ENCODE data around the gene EMC6.
A peak's percentile ranks its signal among the peaks of the same experiment; 100 is the strongest.

EMC6 gene

DNA sequence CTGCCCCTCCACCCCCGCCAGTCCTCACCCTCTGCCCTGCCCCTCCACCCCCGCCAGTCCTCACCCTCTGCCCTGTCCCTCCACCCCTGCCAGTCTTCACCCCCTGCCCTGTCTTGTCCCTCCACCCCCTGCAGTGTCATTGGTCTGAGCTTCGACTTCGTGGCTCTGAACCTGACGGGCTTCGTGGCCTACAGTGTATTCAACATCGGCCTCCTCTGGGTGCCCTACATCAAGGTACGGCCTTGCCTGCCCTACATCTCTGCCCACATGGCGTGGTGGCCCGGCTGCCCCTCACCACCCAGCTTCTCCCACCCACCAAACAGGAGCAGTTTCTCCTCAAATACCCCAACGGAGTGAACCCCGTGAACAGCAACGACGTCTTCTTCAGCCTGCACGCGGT is 12.3 kb upstream of the EMC6 start:
- DNase-seq (ENCODE audit: low spot score) = no peak

DNA sequence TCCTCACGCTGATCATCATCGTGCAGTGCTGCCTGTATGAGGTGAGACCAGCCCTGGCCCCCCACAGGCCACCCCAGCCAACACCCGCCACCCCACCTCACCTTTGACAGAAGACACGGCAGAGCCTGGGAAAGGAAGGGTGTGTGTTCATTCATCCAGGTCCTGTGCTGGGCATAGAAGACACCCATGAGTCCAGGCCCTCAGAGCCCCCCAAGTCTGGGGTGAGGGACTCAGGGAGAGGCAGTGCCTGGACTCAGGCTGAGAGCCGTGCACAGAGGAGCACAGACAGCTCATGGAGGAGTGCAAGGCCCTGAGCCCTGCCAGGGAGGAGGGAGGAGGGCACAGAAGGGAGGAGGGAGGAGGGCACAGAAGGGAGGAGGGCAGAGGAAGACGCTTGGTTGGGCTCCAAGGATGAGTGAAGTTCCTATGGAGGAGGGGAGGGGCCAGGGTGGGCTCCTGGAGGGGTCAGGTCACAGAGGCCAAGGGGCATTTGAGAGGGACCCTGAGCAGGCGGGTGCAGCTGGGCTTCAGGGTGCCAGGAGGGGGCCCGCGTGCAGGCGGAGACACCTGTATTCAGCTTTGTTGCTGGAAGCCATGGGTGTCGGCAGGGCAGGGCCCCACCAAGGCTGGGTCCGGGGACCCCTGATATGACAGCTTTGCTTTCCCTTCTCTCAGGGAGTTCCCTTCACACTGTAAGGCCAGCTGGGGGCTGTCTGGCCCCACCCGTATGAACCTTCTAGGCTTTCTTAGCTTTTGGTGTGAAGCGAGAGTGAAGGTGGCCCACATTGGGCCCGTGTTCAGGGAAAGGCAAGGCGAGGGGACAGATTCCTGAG is 11.6 kb upstream of the EMC6 start:
- DNase-seq (ENCODE audit: low spot score) = no peak

DNA sequence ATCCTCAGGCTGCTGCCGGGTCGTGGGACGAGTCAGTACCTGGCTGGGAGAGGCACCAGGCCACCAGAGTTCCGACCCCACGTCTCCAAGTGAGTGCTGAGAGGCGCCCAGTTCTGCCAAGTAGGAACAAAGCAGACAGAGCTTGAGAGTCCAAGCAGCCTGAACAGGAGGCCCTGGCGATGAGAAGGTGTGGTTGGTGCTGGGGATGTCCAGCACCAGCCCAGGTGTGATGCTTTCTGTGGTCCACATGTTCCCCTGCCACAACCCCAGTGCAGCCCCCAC is 11.1 kb upstream of the EMC6 start:
- no peak for DNase-seq (ENCODE audit: low spot score)

DNA sequence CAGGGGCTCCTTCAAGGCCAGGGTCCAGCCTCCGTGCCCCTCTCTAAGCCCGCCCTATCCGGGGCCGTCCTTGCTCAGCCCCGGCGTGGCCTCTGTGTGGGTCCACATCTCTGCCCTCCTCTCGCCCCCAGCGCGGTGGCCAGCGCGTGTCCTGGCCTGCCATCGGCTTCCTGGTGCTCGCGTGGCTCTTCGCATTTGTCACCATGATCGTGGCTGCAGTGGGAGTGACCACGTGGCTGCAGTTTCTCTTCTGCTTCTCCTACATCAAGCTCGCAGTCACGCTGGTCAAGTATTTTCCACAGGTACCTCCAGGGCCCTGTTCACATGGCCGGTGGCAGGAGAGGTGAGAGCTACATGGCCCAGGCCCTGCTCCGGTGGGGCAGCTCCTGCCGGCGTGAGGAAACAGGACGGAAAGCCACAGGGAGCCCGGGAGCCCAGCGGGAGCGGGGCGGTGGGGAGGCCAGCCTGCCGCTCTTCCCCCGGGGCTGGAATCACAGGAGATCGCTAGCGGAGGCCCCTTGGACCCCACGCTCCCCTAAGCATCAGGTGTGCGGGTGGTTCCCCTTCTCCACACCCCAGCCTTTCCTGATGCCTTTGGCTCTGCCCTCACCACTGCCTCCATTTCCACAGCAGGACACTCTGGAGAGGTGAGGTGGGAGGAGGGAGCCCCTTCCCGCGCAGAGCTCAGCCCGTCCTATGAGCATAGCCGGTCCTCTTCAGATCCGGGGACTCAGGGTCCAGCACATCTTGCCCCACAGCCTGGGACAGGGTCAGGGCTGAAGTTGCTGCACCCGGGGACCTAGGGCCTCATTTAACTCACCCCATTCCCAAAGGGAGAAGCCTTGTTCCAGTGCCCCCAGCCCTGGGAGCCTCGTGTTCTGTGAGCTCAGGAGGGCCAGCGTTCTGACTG is 10.5 kb upstream of the EMC6 start:
- no peak for DNase-seq (ENCODE audit: low spot score)

DNA sequence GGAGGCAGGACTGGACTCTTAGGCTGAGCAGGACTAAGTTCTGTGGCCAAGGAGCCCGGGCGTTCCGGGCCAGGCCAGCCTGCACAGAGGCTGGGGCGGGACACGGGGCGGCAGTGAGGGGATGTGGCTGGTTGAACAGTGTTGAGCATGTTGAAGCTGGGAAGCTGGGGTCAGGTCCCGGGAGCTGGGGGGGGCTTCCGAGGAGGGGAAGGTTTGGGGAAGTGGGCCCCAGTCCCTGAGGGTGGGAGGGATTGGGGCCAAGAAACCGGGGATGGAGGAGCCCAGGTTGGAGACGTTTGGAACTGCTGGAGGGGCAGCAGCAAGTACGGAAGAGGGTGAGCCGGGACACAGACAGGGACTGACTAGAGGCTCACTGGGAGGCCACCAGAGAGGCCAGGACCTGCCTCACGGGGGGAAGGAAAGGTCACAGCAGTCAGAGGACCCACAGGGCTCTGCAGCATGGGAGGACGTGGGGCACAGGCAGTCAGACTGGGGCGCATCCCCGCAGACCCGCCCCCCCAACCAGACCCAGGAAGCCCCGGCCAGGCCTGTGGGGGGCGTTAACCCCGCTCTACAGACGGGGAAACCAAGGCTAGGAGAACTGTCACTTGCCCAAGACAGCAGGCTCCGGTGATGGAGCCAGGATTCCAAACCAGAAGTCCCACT is 9.7 kb upstream of the EMC6 start:
- DNase-seq (ENCODE audit: low spot score) = no peak

DNA sequence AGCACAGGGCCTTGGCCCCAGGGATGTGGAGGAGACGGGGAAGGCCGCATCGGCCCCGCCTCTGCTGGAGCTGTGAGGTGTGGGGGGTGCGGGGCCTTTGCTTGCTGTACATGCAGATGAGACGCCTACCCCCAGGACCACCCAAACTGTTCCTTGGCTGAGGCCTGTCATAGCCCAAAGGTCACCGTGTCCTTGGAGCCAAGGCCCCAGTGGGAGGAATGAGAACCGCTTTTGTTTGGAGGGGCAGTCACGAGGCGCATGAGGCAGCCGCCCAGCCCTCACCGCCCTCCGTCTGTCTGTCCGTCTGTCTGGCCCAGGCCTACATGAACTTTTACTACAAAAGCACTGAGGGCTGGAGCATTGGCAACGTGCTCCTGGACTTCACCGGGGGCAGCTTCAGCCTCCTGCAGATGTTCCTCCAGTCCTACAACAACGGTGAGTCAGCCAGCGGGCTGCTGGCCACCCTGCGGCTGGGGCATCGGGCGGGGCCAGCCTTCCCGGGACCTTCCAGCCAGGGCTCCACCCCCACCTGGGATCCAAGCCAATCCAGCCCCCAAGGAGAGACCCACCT is 9.0 kb upstream of the EMC6 start:
- DNase-seq (ENCODE audit: low spot score) = peak; percentile 81

DNA sequence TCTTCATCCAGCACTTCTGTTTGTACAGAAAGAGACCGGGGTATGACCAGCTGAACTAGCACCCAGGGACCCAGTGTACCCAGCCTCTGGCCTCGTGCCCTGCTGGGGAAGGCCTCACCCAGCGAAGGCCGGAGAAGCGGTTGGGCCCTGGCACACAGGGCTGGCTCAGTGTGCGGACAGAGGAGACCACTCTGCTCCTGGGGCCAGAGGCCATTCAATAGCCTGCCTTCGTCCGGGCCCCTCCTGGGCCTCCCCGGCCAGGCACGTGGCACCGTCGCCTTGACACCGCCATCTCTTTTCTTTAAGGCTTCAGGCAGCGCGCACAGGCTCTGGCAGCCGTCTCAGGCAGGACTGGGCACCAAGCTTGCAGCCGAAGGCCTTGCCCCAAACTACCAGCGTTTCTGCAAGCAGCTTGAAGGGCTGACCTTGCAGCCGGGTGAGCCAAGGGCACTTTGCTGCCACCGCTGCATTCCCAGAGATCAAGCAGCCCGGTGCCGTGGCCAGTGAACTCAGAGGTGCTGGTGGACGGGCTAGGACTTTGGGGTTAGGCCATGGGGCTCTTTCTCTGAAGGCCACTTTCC is 8.2 kb upstream of the EMC6 start:
- no peak for DNase-seq (ENCODE audit: low spot score)

DNA sequence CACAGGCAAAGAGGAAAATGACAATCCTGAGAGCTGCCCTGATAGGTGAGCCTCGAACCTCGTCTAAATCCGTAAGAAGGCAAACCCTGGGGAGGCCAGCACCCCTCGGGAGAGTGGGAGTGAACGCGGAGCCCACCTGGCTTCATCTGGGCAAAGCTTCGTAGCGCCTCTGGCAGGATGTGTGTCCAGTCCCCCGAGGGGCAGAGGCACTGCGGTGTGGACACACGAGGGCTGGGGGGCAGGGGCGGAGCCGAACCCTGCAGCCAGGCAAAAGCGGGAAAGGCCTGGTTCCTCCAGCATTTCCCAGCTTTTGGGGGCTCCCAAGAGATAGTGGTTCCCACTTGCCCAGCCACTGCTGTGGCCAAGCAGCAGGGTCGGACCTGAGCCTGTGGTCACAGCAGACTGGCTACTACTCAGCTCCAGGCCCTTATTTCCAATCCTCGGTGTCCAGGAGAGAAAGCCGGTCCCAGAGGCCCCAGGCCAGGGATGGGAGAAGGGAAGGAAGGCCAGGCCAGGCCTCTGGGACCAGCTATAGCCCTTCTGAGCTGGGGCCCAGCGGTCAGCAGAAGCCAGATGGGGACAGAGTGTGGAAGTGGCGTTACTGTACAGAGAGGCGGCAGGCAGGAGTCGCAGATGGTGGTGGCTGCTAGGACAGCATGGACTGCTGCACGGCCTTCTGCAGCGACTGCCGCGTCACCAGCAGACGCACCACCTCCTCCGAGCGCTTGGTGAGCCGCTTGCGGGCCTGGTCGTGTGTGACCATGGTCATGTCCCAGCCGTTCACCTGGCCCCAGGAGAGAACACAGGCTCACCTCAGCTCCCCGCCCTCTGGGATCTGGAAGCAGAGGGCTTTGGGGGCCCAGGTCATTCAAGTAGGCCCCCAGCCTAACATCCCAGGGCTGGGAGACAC is 5.3 kb upstream of the EMC6 start:
- DNase-seq (ENCODE audit: low spot score) = no peak

DNA sequence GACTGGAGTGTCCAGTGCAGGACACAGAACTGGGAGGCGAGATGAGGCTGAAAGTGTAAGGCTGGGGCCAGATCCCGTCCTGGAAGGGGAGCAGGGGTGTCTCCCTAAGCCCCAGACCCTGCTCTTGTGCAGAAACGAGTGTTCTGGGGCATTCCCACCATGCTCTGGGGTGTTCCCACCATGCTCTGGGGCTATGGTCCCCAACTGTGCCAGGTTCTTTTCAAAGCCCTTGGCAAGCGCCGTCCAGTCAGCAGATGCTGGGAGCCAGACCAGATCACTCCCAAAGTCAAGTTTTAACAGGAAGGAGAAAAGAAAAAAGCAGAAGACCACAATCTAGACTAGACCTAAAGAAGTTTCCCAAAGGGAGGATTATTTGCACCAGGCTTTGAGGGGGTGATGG is 2.8 kb upstream of the EMC6 start:
- DNase-seq (ENCODE audit: low spot score) = no peak

DNA sequence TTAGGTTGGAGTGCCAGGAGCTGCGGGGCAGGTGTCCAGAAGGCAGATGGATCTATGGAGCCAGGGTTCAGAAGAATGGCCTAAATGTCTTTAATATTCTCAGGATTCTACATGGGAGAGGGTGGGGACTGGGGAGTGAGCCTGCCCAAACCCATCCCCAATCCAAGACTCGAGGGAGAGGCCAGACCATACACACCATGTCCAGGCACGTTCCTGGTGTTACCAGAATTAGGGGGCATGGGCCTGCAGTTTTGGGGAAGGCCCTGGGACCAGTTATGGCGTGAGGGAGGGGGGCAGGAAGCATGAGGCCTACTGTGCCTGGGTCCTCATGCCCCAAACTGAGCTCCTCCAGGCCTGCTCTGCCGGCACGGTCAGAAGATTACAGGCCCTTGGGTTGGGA is 2.1 kb upstream of the EMC6 start:
- no peak for DNase-seq (ENCODE audit: low spot score)

DNA sequence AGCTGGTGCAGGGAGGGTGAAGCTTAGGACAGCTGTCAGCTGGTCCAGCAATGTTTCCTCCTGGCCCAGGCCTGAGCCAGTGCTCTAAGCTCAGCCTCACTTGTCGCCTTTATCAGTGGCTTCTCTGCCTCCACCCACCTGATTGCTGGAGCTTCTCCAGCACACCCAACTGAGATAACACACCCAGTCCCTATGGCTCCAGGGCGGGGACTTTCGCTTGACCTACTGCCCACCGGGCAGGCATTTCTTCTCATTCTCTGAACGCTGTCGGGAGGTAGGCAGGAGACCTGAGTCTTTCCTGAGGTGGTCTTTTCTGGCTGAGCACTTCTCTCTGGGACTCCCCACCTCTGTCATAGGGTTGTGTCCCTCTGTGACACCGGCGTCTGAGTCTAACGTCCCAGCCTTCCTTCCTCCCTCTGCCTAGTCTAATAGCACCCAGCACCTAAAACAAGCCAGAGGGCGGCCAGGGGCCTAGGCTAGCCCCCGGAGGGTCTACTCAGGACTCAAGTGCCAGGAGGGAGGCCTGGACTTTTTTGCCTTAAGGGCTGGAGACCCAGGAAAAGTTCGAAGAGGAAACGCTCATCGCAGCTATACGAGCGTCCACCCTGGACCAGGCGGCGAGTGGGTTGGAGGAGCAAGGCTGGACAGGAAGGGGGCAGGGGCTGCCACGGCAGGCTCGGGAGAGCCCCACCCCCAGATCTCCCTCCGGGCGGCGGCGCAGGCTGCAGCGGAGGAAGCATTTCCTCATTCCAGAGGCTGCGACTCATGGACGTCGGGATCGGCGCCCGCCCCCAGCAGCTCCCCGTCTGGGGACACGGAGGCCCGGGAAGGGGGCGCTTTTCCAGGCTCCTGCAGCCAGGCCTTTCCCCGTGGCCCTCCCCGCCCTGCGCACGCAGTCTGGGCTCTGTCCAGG is 990 bp upstream of the EMC6 start:
- DNase-seq (ENCODE audit: low spot score) = peak; percentile 73

DNA sequence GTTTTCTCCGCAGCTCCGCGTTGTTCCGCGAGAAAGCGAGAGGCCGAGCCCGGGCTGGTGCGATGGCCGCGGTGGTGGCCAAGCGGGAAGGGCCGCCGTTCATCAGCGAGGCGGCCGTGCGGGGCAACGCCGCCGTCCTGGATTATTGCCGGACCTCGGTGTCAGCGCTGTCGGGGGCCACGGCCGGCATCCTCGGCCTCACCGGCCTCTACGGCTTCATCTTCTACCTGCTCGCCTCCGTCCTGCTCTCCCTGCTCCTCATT is 404 bp downstream of the EMC6 start:
- DNase-seq (ENCODE audit: low spot score) = no peak

DNA sequence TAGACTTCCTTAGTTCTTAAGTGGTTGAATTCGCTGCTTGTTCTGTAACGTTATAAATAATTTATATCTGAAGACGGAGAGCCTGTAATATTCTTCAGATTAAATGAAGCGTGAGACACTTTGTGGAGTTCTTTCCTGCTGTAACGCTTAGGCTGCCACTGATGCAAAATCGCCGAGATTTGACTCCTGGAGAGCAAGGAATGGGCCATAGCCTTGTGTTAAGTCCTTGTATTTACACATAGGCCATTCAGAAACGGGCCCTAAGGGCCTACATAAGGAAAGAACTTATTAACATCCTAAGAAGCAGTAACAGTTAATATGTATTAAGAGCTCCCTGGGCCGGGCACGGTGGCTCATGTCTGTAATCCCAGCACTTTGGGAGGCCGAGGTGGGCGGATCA is 936 bp downstream of the EMC6 start:
- peak; percentile 6 for DNase-seq (ENCODE audit: low spot score)

DNA sequence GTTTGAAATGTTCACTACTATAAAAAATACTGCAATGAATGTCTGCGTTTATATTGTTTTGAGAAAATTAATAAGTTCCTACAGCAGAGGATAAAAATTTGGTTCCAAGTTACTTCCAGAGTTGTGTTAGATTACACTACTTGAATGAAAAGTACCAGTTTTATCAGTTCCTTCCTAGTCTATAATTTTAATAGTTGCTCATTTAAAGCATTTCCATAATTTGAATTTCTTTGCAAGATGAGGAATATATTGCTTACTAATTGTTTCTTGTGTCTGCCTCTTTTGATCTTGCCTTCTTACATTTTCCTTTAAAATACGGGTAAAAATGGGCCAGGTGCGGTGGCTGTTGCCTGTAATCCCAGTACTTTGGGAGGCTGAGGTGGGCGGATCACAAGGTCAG is 4.0 kb downstream of the EMC6 start:
- DNase-seq (ENCODE audit: low spot score) = no peak

DNA sequence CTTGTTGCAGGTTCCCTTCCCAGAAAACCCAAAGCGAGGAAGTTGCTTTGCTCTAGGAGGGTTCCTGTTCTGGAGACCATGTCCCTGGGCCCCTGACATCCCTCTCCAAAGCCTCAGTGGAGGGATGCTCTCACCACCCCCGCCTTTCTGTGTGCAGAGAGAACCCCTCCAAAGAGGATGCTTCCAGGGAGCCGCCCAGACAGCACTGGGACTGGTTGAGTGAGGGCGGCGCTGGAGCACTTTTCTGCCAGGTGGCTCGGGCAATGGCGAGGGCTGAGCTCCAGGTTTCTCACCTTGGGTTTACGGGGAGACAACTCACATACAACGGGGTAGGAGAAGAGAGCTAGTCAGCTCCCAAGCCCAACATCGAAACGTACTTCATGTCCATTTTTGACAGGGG is 7.3 kb downstream of the EMC6 start:
- no peak for DNase-seq (ENCODE audit: low spot score)

DNA sequence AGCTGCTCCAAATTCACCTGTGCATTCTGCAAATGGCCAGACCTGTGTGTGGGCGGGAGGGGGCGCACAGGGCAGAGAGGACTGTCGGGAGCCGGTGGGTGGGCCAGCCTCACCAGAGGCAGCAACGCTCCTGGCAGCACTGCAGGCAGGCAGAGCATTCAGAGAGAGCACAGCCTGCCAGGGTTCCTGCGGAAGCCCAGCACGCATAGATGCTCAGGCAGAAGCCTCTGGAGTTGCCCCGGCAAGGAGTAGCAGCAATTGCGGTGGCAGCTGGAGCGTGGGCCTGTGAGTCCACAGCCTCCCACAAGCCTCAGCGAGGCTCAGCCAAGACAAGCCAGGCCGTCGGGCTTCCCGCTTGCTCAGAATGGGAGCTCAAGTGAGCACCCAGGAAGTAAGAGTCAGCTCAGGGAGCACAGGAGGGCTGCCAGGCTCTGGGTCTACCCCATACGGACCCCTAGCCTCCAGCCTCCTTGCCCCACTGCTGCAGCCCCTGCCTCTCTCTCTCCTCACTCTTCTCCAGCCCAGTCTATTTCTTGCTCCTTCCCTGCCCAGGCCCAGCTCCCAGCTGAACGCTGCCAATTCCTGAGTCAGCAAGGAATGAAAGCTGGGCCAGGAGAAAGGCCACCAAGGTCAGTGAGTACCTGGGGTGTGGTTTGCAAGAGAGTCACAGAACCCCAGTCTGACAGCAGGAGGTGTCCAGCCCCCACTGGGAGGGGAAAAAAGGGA is 9.6 kb downstream of the EMC6 start:
- DNase-seq (ENCODE audit: low spot score) = no peak

DNA sequence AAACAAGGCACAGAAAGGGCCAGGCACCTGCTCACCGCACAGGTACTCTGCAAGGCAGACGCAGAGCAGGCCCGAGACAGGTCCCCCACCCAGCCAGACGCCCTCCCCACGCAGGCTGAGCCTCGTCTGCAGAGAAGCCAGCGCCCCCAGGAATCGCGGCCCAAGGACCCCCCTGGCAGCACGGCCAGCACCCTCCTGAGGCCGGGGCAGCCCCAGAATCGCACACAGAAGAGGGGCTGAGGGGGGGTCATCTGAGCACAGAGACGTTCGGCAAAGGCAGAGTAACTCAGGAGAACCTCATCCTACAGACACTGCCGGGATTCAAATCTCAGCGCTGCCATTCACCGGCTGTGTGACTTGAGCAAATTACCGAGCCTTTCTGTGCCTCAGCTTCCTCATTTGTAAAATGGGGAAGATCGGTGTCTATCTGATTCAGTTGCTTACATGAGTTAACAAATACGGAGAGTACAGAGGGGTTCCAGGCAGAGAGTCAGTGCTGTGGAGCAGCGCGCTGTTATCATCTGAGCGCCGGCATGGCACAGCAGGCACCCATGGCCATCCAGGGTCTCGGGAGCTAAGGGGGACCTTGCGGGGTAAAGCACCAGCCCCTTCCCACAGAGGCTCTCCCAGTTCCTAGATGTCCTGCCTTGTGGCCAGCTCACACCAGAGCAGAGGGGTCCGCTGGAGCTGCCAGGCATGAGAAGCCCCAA is 10.4 kb downstream of the EMC6 start:
- DNase-seq (ENCODE audit: low spot score) = no peak

DNA sequence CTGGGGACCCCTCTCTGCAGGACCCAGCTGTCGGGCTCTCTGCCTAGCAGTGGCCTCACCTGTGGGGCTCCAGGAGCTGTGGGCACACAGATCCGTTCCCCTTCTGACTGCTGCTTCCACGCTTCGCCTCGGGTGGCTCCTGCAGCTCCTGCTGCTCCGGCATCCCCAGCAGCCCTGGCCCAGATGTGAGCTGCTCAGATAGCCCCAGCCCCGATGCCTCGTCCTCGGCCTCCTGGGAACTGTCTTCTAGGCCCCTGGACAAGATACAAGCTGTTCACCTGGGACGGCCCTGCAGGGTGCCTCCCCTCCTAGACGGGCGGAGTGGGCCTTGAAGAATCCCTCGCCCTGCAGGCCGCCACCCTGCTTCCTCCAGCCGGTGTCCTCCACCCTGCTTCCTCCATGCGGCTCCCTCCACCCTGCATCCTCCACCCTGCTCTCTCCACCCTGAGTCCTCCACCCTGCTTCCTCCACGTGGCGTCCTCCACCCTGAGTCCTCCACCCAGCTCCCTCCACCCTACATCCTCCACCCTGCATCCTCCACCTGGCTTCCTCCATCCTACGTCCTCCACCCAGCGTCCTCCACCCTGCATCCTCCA is 11.0 kb downstream of the EMC6 start:
- no peak for DNase-seq (ENCODE audit: low spot score)

DNA sequence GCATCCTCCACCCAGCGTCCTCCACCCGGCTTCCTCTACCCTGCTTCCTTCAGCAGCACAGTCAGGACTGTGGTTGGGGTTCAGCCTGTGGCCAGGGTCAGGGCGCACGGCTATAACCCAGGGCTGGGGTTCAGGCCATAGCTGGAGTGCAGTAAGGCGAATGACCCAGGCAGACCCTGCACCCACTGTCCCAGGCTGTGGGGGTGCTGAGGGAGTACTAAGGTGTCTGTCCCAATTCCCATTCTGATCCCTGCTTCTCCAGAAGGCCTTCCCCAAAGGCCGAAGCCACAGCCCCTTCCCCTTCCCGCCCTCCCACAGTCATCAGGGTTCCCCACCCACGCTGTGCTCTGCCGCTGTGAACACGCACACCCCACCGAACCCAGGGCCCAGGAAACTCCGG is 12.4 kb downstream of the EMC6 start:
- DNase-seq (ENCODE audit: low spot score) = no peak
